ENCODE measurements around the gene SCAMP4. TPM values are rescaled to one million over a fixed set of nuclear protein-coding genes. Genes with fewer than 3 reads are reported as not detected.

SCAMP4 gene
- total RNA-seq, 2 donors from 2014 or later, result 69.6 to 75.3 TPM

GRCh38 chr19:1959928-1960589 lies 54.9 kb downstream of the SCAMP4 start:
- Mint-ChIP-seq H3K27me3 (ENCODE audit: insufficient read depth) (no peaks in the 10 kb centered on the region), H3K4me1 (peaks cover 4% of the 10 kb centered on the region), H3K4me3 (no peak overlapping the region), H3K27ac (no peak overlapping the region), H3K9me3 (no peaks in the 10 kb centered on the region), H3K36me3 (ENCODE audit: low read depth) (peaks cover 21% of the 10 kb centered on the region)
- H3K9me3 ChIP-seq (ENCODE audit: control insufficient read depth, low read length), result no peaks in the 10 kb centered on the region
- 96 to 99% methylated on average over 18 to 32 of the region's 32 CpGs for WGBS, 2 experiments (ENCODE audit: insufficient coverage in 1 of 2, insufficient read length in 1 of 2)
- no peak overlapping the region for H3K9ac ChIP-seq (ENCODE audit: extremely low read depth, low read length, poor library complexity, severe bottlenecking)
- H3K36me3 ChIP-seq (ENCODE audit: control insufficient read depth, insufficient read depth, low read length), result peaks cover 11% of the 10 kb centered on the region
- H3K27me3 ChIP-seq (ENCODE audit: control insufficient read depth, insufficient read depth, low read length, poor library complexity, severe bottlenecking), result no peaks in the 10 kb centered on the region
- no peak for DNase-seq
- no peaks in the 10 kb centered on the region for H3K4me1 ChIP-seq (ENCODE audit: control insufficient read depth, insufficient read depth, low read length)
- TF ChIP-seq CTCF (conservative IDR thresholded peaks at IDR 0.05), result no peak
- no peak overlapping the region for H3K4me3 ChIP-seq (ENCODE audit: low read length)
- H3K27ac ChIP-seq (ENCODE audit: low read depth, low read length), result no peak overlapping the region

- H3K9ac ChIP-seq (ENCODE audit: extremely low read depth, low read length, poor library complexity, severe bottlenecking), result no peak overlapping the region
- DNase-seq, result no peak
- no peaks in the 10 kb centered on the region for H3K4me1 ChIP-seq (ENCODE audit: control insufficient read depth, insufficient read depth, low read length)
- H3K9me3 ChIP-seq (ENCODE audit: control insufficient read depth, low read length), result no peaks in the 10 kb centered on the region
- H3K36me3 ChIP-seq (ENCODE audit: control insufficient read depth, insufficient read depth, low read length), result peaks cover 13% of the 10 kb centered on the region
- TF ChIP-seq CTCF (conservative IDR thresholded peaks at IDR 0.05), result no peak
- H3K4me3 ChIP-seq (ENCODE audit: low read length), result no peak overlapping the region
- WGBS, 2 experiments (ENCODE audit: insufficient coverage in 1 of 2, insufficient read length in 1 of 2), result 95 to 96% methylated on average over 31 to 41 of the region's 42 CpGs
- Mint-ChIP-seq H3K4me3 (no peak overlapping the region), H3K27me3 (ENCODE audit: insufficient read depth) (no peaks in the 10 kb centered on the region), H3K27ac (no peak overlapping the region), H3K9me3 (no peaks in the 10 kb centered on the region), H3K4me1 (peaks cover 3% of the 10 kb centered on the region), H3K36me3 (ENCODE audit: low read depth) (peaks cover 21% of the 10 kb centered on the region)
- H3K27me3 ChIP-seq (ENCODE audit: control insufficient read depth, insufficient read depth, low read length, poor library complexity, severe bottlenecking), result no peaks in the 10 kb centered on the region
- no peak overlapping the region for H3K27ac ChIP-seq (ENCODE audit: low read depth, low read length)
These were observed 56.0 kb downstream of the SCAMP4 start for GRCh38 chr19:1961000-1961883.

- Histone ChIP-seq H3K9me3 (ENCODE audit: control insufficient read depth, low read length) (no peaks in the 10 kb centered on the region), H3K9ac (ENCODE audit: extremely low read depth, low read length, poor library complexity, severe bottlenecking) (no peak overlapping the region), H3K4me3 (ENCODE audit: low read length) (no peak overlapping the region), H3K36me3 (ENCODE audit: control insufficient read depth, insufficient read depth, low read length) (peaks cover 19% of the 10 kb centered on the region), H3K27me3 (ENCODE audit: control insufficient read depth, insufficient read depth, low read length, poor library complexity, severe bottlenecking) (no peaks in the 10 kb centered on the region), H3K4me1 (ENCODE audit: control insufficient read depth, insufficient read depth, low read length) (no peaks in the 10 kb centered on the region), H3K27ac (ENCODE audit: low read depth, low read length) (no peak overlapping the region)
- H3K4me1 Mint-ChIP-seq, result no peaks in the 10 kb centered on the region
- no peak overlapping the region for H3K4me3 Mint-ChIP-seq
- no peaks in the 10 kb centered on the region for H3K9me3 Mint-ChIP-seq
- H3K27ac Mint-ChIP-seq, result no peak overlapping the region
- H3K27me3 Mint-ChIP-seq (ENCODE audit: insufficient read depth), result no peaks in the 10 kb centered on the region
- no peak for TF ChIP-seq CTCF (conservative IDR thresholded peaks at IDR 0.05)
- WGBS, 2 experiments (ENCODE audit: insufficient coverage in 1 of 2, insufficient read length in 1 of 2), result 96 to 97% methylated on average over 22 to 23 of the region's 23 CpGs
- H3K36me3 Mint-ChIP-seq (ENCODE audit: low read depth), result peaks cover 21% of the 10 kb centered on the region
- DNase-seq, result no peak
These were observed 57.5 kb downstream of the SCAMP4 start for GRCh38 chr19:1962674-1963073.
